Suprapubic skin (tissue), 4 donors: ENCODE data around the gene VTA1.

Experiments used
- CTCF ChIP-seq, 2 donors: fragments of 200-600 bp in 1 of 2; fragments of 450-650 bp in 1 of 2; sonication (generic) in 1 of 2; IDR thresholded peaks; one replicate each; pipeline ENCODE4 v1.5.1; 2016 to 2019; ENCODE audit warnings: antibody characterized with exemption in 2 of 2, mild to moderate bottlenecking in 1 of 2, moderate library complexity in 1 of 2
- EP300 ChIP-seq: sonication (generic); formaldehyde crosslinking; IDR thresholded peaks from one replicate; pipeline ENCODE4 v1.6.1; 2017; ENCODE audit warnings: antibody characterized with exemption
- POLR2A ChIP-seq, 2 donors: fragments of 450-650 bp; IDR thresholded peaks; one replicate each; pipeline ENCODE4 v1.6.1; 2017; ENCODE audit warnings: antibody characterized with exemption in 2 of 2, mild to moderate bottlenecking in 2 of 2, moderate library complexity in 2 of 2
- POLR2AphosphoS5 ChIP-seq, 3 donors: sonication (generic); formaldehyde crosslinking; IDR thresholded peaks; one replicate each; pipeline ENCODE4 v1.6.1; 2017; ENCODE audit warnings: antibody characterized with exemption in 3 of 3

DNA sequence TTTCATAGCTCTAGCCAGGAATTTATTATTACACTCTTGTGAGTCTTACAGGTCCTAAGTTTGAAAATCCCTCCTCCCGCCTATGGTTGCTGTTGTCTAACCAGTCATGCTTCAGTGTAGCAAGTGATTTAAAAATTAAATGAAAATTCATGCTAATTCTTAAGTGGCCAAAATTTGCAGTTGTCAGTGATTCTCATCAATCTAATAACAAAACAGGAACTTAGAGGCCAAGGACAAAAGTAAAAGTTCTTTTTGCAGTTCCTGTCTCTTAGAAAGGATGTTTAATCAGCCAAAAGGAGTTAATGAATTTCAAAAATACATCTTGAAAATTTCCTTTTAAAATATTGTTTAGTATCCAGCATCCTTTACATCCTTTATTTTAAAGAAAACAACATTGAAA lies 36.3 kb downstream of the VTA1 start:
- TF ChIP-seq CTCF (IDR thresholded peaks at IDR 0.05) (no peak), POLR2AphosphoS5 (IDR thresholded peaks at IDR 0.05) (no peak), POLR2A (IDR thresholded peaks at IDR 0.05) (no peak), EP300 (no peak)
